ENCODE measurements around the gene TMEM97.

TMEM97 gene

GRCh38 chr17:28367641-28368305 is 48.8 kb downstream of the TMEM97 start:
- H3K4me1 ChIP-seq (ENCODE audit: control insufficient read depth, insufficient read depth, low read length): peaks cover 6% of the 10 kb centered on the region
- no peak overlapping the region for H3K4me3 ChIP-seq (ENCODE audit: low read depth, low read length)
- TF ChIP-seq ZNF501 (tag by site-specific recombination; IDR thresholded peaks at IDR 0.05): no peak
- ChIA-PET CTCF (interaction anchor here (0.7 to 1.3 kb wide), 2 partner anchors 10 to 120 kb away, joined by 3 to 10 read pairs; partner anchors contain the start of gene POLDIP2), POLR2A (interaction anchor here (0.7 to 7.1 kb wide), 3 partner anchors 9 to 49 kb away, joined by 3 to 66 read pairs (median 14); partner anchors contain the start of genes IFT20, POLDIP2 and TNFAIP1)
- no peaks in the 10 kb centered on the region for H3K9me3 ChIP-seq (ENCODE audit: control insufficient read depth, insufficient read depth, low read depth, low read length)
- H3K27ac ChIP-seq (ENCODE audit: extremely low read depth, low read depth, low read length): no peak overlapping the region
- peaks cover 0 to 25% of the 10 kb centered on the region in 2 experiments; a peak in 2 of 3 replicates for H3K36me3 ChIP-seq (ENCODE audit: control insufficient read depth in 2 of 2, insufficient read depth in 1 of 2, low read length in 2 of 2)

- ChIA-PET POLR2A (interaction anchor here (0.6 to 7.1 kb wide), 6 partner anchors 10 to 48 kb away, joined by 3 to 66 read pairs (median 4); partner anchors contain the start of genes IFT20, POLDIP2 and TNFAIP1), CTCF (interaction anchor here (0.7 to 1.4 kb wide), 2 partner anchors 39 to 119 kb away, joined by 3 to 4 read pairs; no protein-coding TSS in a partner anchor)
- no peak overlapping the region for H3K27ac ChIP-seq (ENCODE audit: extremely low read depth, low read depth, low read length)
- H3K9me3 ChIP-seq (ENCODE audit: control insufficient read depth, insufficient read depth, low read depth, low read length): no peaks in the 10 kb centered on the region
- TF ChIP-seq SCRT2 (tag by site-specific recombination; IDR thresholded peaks at IDR 0.05) (no peak), ZNF133 (tag by site-specific recombination; IDR thresholded peaks at IDR 0.05) (no peak), ZNF624 (tag by site-specific recombination; IDR thresholded peaks at IDR 0.05) (no peak), ZNF488 (tag by site-specific recombination; IDR thresholded peaks at IDR 0.05) (no peak), ZNF513 (tag by site-specific recombination; IDR thresholded peaks at IDR 0.05) (no peak), ZFP69B (tag by site-specific recombination; IDR thresholded peaks at IDR 0.05) (no peak), ZNF701 (tag by site-specific recombination; IDR thresholded peaks at IDR 0.05) (no peak), ZNF37A (tag by site-specific recombination; IDR thresholded peaks at IDR 0.05) (no peak), ZNF280D (tag by site-specific recombination; IDR thresholded peaks at IDR 0.05) (no peak), ZNF654 (tag by site-specific recombination; IDR thresholded peaks at IDR 0.05; ENCODE audit: low read depth) (no peak), ZNF48 (tag by site-specific recombination; IDR thresholded peaks at IDR 0.05) (no peak)
- peaks cover 0 to 19% of the 10 kb centered on the region in 2 experiments; a peak in 2 of 3 replicates for H3K36me3 ChIP-seq (ENCODE audit: control insufficient read depth in 2 of 2, insufficient read depth in 1 of 2, low read length in 2 of 2)
- peaks cover 12% of the 10 kb centered on the region for H3K4me1 ChIP-seq (ENCODE audit: control insufficient read depth, insufficient read depth, low read length)
- H3K4me3 ChIP-seq (ENCODE audit: low read depth, low read length): no peak overlapping the region
These were observed 49.4 kb downstream of the TMEM97 start for GRCh38 chr17:28368306-28368831.

- H3K27ac ChIP-seq (ENCODE audit: extremely low read depth, low read depth, low read length): no peak overlapping the region
- ChIA-PET CTCF (interaction anchor here (0.5 to 1.5 kb wide), 6 partner anchors 10 to 488 kb away, joined by 3 to 5 read pairs (median 4); no protein-coding TSS in a partner anchor), POLR2A (interaction anchor here (0.6 to 7.1 kb wide), 5 partner anchors 11 to 33 kb away, joined by 3 to 66 read pairs (median 5); partner anchors contain the start of genes IFT20, POLDIP2 and TNFAIP1)
- H3K4me3 ChIP-seq (ENCODE audit: low read depth, low read length): no peak overlapping the region
- no peaks in the 10 kb centered on the region for H3K9me3 ChIP-seq (ENCODE audit: control insufficient read depth, insufficient read depth, low read depth, low read length)
- peaks cover 13% of the 10 kb centered on the region for H3K4me1 ChIP-seq (ENCODE audit: control insufficient read depth, insufficient read depth, low read length)
- peaks cover 0 to 12% of the 10 kb centered on the region in 2 experiments; a peak in 2 of 3 replicates for H3K36me3 ChIP-seq (ENCODE audit: control insufficient read depth in 2 of 2, insufficient read depth in 1 of 2, low read length in 2 of 2)
- no peak for TF ChIP-seq SCRT2 (tag by site-specific recombination; IDR thresholded peaks at IDR 0.05)
- TF ChIP-seq ZNF600 (tag by site-specific recombination; IDR thresholded peaks at IDR 0.05): no peak
- no peak for TF ChIP-seq ZNF837 (tag by site-specific recombination; IDR thresholded peaks at IDR 0.05)
- TF ChIP-seq ZNF664 (tag by site-specific recombination; IDR thresholded peaks at IDR 0.05): no peak
- no peak for TF ChIP-seq ZNF114 (tag by site-specific recombination; IDR thresholded peaks at IDR 0.05)
- TF ChIP-seq ZNF521 (tag by site-specific recombination; IDR thresholded peaks at IDR 0.05): no peak
- TF ChIP-seq ATF2 (tag by site-specific recombination; IDR thresholded peaks at IDR 0.05; ENCODE audit: low read depth): no peak
- no peak for TF ChIP-seq YY2 (tag by site-specific recombination; IDR thresholded peaks at IDR 0.05)
- TF ChIP-seq ZNF660 (tag by site-specific recombination; IDR thresholded peaks at IDR 0.05): no peak
- no peak for TF ChIP-seq ZNF658 (tag by site-specific recombination; IDR thresholded peaks at IDR 0.05)
- no peak for TF ChIP-seq ZNF350 (tag by site-specific recombination; IDR thresholded peaks at IDR 0.05)
- no peak for TF ChIP-seq ZBTB8A (tag by site-specific recombination; IDR thresholded peaks at IDR 0.05)
These were observed 50.1 kb downstream of the TMEM97 start for GRCh38 chr17:28368915-28369683.
